NT2/D1 (cell line): ENCODE measurements around the gene RTL10.

Experiments used
- SUZ12 ChIP-seq: IDR thresholded peaks from 2 replicates; pipeline ENCODE4 v1.6.1; 2011; ENCODE audit not compliant: insufficient read length, insufficient read depth; ENCODE audit errors: extremely low read depth
- YY1 ChIP-seq: IDR thresholded peaks from 2 replicates; pipeline ENCODE4 v1.6.1; 2011; ENCODE audit not compliant: insufficient read length, insufficient read depth
- ZNF274 ChIP-seq: IDR thresholded peaks from 2 replicates; pipeline ENCODE4 v1.6.1; 2011; ENCODE audit warnings: mild to moderate bottlenecking, low read depth, low read length

- TF ChIP-seq ZNF274 (no peak), SUZ12 (no peak), YY1 (no peak)
Observed at GRCh38 chr22:19808873-19809478, 45.7 kb downstream of the RTL10 start.
